IPS DF 19.7 (cell line): Measurements from ENCODE around the gene IFNA6.
A peak's percentile ranks its signal among the peaks of the same experiment; 100 is the strongest.
"Not testable (repeated sequence)": the region's sequence is repeated elsewhere in the genome, so short reads cannot be mapped to it uniquely, and the experiment has no call there.

Experiments used
- DNase-seq: peaks from one replicate; pipeline ENCODE4 v3.0.0-alpha.2; 2013; ENCODE audit warnings: low read depth, low spot score

IFNA6 gene

GRCh38 chr9:21350787-21351186 lies at the start of gene IFNA6:
Gene IFNA6 (minus strand): TSS chr9:21350887. CDS start chr9:21350887, 0 bp downstream.
- no peak for DNase-seq

DNA sequence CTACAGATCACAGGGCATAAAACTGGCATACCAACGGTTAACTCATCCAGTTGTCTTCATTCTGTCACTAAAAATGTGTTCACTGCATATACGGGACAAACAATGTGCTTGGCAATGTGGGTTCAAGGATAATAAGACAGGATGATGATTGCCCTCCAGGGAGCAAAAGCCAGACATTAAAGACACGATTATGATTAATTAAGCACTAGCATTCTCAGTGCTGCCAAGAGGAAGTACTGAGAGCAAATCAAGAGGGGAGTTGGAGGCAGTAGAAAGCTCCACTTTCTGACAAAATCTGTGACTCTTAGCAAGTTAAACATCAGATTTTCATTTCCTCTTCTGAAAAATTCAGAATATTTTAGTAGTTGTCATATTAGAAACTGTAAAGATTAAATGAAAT lies 49.3 kb upstream of the IFNA6 start:
- DNase-seq = no peak

- no peak for DNase-seq
Measured at GRCh38 chr9:21398955-21399489, 48.3 kb upstream of the IFNA6 start.

GRCh38 chr9:21395778-21396717 lies 45.4 kb upstream of the IFNA6 start:
- DNase-seq = no peak

DNA sequence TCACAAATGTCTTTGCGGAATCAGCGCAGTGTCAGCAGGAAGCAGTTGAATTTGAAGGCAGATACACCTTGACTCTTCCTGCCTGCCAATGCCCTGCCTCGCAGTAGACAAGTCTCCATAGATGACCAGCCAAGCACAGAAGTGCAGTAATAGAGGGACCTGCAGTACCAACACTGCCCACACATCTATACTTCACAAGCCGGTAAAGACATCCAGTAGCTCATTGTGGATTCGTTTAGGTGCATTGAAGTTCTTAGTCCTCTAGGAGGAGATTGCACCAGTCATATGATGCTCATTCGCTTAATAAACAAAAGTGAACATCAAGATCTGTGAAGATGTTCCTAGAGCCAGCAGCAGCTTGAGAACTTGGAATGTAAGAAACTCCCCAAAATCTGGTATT lies 41.6 kb upstream of the IFNA6 start:
- DNase-seq = no peak

GRCh38 chr9:21385131-21385670 lies 34.5 kb upstream of the IFNA6 start, which contains the start of gene IFNA2:
Gene IFNA2 (minus strand): TSS chr9:21385398. CDS start chr9:21385329, 69 bp downstream.
- no peak for DNase-seq

- DNase-seq = no peak
Measured at GRCh38 chr9:21383627-21384026, 32.9 kb upstream of the IFNA6 start.

DNA sequence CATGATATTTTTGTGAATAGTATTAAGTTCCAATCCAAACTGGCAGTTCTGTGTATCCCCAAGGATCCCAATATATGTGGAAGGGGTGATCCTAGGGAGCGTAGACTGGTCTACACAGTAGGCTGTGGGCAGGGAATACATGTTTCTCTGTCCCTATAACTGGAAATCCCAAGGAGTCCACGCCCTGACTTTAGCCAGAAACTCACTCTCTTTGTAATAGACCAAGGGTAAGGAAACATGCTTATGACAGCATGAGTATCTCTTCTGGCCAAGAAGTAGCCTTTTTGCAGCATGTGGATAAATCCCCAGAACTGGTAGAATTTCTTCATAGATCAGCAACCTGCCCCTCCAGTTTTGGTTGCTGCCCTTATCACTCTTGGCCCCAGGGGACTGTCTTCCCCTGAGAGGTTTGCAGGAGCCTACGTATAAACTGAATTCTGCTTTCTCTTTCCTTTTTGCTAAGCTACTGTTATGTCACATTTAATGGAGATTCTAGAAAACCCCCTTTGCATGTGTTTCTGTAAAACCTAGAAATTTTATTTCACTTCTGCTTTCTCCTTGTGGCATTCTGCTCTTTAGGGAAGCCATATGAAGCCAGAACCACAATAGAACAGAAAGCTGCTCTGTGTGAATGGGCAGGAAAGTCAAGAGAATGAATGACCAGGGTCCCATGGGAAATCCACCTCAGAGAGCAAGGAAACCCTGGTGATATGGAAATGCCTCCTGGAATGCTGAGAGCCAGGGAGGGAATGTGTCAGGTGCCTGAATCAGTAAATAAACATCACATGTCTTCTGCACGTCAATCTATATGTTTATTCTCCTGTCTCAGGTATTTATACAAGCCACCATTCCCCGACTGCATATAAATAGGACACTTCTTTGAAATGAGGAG lies 31.0 kb upstream of the IFNA6 start:
- DNase-seq = no peak

DNA sequence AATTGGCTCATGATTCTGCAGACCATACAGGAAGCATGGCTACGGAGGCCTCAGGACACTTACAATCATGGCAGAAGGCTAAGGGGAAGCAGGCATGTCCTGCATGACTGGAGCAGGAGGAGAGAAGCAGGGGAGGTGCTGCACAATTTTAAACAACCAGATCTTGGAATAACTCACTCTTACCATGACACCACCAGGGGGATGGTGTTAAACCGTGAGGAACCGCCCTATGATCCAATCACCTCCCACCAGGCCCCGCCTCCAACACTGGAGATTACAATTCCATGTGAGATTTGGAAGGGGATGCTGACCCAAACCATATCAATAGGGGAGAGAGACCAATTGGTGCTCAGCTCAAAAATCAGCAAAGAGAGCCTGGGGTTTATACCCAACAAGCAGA lies 20.8 kb upstream of the IFNA6 start:
- not testable (repeated sequence) for DNase-seq

DNA sequence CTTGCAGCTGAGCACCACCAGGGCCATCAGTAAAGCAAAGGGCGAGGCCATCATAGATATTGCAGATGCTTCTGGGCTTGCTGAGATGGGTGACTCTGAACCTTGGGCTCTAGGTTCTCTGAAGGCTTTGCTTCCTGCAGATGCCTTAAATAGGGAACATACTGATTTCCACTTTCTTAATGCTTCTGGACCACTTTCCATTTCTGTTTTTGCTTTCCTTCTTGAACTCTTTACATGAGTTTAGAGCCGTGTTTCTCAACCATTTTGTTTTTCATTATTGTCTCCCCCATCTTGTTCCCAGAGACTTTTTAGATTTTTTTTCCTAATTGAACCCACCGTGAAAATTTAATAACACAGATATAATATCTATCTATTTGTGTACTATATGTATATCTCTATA lies 17.3 kb upstream of the IFNA6 start, which contains the start of gene IFNA13:
Gene IFNA13, minus strand, starts transcription at position 101 of the 400 bp plus-strand sequence. Its CDS starts 47 bp downstream, at position 54.
- no peak for DNase-seq

DNA sequence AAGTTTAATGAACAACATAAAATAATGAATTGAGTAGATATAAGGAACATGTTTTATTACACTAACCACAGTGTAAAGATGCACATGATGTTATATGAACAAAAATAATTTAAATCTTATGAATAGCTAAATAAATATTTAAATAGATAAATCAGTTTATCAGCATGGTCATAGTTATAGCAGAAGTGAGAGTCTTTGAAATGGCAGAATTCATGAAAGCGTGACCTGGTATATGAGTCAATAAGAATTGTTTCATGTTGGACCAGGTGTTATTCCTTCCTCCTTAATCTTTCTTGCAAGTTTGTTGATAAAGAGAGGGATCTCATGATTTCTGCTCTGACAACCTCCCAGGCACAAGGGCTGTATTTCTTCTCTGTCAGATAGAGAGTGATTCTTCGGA lies 16.5 kb upstream of the IFNA6 start:
- not testable (repeated sequence) for DNase-seq

DNA sequence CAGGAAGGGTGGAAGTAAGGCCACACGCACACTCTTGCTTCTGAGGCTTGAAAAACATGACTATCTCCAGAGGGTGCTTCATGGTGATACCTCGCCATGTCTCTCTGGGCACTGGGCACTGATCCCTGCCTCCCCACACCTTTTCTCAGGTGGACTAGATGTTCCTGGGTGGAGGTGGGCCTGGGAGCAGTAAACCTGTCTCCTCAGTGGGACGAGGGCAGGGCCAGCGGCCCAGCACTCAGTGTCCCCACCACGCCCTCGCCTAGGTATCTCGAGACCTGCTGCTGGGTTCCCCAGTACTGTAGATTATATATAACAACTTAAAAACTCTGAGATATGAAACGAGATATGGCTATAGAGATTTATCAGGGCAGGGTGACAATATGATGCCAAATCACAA lies 11.6 kb upstream of the IFNA6 start:
- DNase-seq = no peak

GRCh38 chr9:21357479-21358460 lies 7.1 kb upstream of the IFNA6 start:
- DNase-seq = no peak

DNA sequence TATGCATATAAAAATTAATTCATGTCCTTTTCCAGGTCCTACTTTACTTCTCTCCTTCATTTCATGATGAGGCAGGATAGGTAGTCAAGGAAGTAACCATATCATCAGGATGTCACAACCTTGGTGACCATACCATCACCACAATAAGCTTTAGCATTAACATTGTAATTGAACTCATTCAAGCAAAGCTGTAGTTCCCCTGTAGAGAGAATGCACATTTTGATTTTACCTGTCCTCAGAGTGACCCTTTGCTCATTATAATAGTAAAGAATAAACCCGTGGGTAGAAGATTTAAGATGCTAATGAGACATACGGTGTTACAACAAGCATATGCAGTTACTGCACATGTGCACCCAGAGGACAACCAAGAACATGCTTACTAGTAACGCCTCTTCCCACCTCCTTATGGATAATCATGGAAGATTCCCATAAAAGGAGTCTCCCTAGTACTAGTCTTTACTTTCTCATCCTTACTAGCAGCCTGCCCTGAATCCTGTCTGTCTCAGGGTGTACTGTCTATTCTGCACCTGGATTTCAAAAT lies 2.2 kb downstream of the IFNA6 start:
- DNase-seq = no peak

DNA sequence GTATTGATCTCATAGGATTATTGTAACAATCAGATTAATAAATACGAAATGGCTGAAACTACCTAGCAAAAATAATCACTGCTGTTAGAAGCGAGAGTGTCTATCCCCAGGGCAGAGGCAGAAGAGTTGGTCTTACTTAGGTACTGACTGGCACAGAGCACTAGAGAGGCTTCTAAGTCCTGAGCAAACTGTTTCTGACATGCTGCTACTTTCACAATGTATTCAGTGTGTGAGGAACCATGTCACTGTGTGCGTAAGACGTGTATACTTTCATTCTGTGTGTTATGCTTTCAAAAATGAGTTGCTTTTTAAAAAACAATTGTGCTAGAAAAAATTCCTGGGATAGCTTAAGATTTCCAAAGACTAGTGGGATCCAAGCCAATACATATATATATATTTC lies 10.0 kb downstream of the IFNA6 start:
- no peak for DNase-seq

GRCh38 chr9:21336457-21336856 lies 14.2 kb downstream of the IFNA6 start:
- DNase-seq = no peak

- DNase-seq = peak; percentile 61
Measured at GRCh38 chr9:21334701-21335632, 15.7 kb downstream of the IFNA6 start, which contains the start of gene KLHL9. Gene KLHL9 (minus strand): TSS chr9:21335404. CDS start chr9:21334859, 545 bp downstream.

DNA sequence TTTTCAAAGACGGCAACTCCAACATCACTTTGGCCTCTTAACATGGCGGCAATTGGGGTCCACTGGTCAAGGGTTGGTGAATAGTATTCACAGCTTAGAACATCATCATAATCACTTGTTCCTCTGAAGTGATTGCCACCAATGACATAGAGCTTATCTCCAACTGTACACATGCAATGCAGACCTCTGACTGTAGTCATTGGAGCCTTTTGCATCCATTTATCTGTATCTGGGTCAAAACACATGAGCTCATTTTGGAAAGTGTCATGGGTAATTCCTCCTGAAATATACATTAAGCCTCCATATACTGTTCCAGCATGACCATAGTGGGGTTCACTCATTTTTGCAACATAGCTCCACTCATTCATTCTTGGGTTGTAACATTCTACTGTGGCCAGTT lies 17.5 kb downstream of the IFNA6 start:
- DNase-seq = no peak
